Gastroesophageal sphincter (tissue), 2 donors: ENCODE data around the gene NAV2.

Experiments
- EP300 ChIP-seq: sonication (generic); formaldehyde crosslinking; IDR thresholded peaks from one replicate; pipeline ENCODE4 v1.6.1; 2017; ENCODE audit warnings: antibody characterized with exemption, mild to moderate bottlenecking
- POLR2A ChIP-seq, 2 donors: fragments of 450-650 bp; IDR thresholded peaks; one replicate each; pipeline ENCODE4 v1.6.1; 2017; ENCODE audit warnings: antibody characterized with exemption in 2 of 2, mild to moderate bottlenecking in 2 of 2, moderate library complexity in 1 of 2

DNA sequence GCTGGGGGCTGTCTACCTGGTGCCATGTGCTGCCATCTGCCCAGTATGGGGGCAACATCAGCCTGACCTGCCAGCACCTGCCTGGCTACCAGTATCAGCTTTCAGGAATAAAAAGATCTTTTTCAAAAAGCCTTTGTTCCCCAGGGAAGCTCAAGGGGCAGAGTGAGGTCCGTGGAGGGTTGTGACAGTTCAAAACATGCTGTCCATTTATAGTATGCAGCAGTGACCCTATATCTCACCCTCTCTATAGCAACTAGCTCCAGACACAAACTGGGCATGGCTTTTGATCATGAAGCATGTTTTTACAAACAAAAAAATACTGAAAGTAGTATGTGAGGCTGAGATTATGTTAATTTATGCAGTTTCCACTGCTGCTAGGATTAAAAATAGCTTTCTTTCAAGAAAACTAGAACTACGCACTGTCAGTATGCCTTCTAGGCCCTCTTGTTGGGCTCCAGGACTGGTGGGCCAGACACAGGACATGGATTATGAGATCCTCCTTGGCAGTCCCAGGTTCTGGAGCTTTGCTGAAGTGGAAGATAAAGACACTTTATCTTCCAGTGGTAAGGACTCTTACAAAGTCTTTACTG, 23.4 kb downstream of the NAV2 start:
- TF ChIP-seq POLR2A (IDR thresholded peaks at IDR 0.05) (no peak), EP300 (no peak)
